ENCODE measurements around the gene PAOX.

DNA sequence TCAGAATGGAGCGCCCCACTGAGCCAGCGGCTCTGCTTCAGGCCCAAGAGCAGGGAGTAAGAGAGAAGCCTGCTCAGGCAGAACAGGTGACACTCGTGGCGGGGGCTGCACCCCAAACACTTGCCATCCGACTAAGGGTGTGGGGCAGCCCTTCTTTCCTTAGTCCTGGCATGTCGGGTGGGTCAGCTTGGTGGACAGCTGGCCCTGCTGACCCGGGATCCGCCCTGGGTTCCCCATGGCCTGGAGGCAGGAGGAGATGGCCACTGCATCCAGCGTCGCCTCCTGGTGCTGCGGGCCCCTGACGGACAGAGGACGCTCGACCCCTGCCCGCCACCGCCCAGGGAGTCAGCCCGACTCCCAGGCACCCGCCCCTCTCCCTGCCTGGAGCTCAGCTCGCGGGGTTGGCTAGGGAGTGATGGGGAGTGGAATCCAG lies 1.2 kb upstream of the PAOX start:
- TF ChIP-seq, protein P1, sequence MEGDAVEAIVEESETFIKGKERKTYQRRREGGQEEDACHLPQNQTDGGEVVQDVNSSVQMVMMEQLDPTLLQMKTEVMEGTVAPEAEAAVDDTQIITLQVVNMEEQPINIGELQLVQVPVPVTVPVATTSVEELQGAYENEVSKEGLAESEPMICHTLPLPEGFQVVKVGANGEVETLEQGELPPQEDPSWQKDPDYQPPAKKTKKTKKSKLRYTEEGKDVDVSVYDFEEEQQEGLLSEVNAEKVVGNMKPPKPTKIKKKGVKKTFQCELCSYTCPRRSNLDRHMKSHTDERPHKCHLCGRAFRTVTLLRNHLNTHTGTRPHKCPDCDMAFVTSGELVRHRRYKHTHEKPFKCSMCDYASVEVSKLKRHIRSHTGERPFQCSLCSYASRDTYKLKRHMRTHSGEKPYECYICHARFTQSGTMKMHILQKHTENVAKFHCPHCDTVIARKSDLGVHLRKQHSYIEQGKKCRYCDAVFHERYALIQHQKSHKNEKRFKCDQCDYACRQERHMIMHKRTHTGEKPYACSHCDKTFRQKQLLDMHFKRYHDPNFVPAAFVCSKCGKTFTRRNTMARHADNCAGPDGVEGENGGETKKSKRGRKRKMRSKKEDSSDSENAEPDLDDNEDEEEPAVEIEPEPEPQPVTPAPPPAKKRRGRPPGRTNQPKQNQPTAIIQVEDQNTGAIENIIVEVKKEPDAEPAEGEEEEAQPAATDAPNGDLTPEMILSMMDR (conservative IDR thresholded peaks at IDR 0.05; ENCODE audit: low read depth, low read length), result no peak
- TF ChIP-seq SMC3 (IDR thresholded peaks at IDR 0.05; ENCODE audit: low read depth, low read length) (no peak), POLR2A (IDR thresholded peaks at IDR 0.05; ENCODE audit: low read depth, low read length) (no peak), RAD21 (IDR thresholded peaks at IDR 0.05; ENCODE audit: low read length) (no peak), RFX5 (IDR thresholded peaks at IDR 0.05; ENCODE audit: low read depth, low read length) (no peak), MAFK (IDR thresholded peaks at IDR 0.05; ENCODE audit: low read depth, low read length) (no peak), NFE2L2 (IDR thresholded peaks at IDR 0.05; ENCODE audit: low read depth, low read length) (no peak), MXI1 (IDR thresholded peaks at IDR 0.05; ENCODE audit: borderline replicate concordance, low read depth, low read length) (no peak)
- TF ChIP-seq, protein P2, sequence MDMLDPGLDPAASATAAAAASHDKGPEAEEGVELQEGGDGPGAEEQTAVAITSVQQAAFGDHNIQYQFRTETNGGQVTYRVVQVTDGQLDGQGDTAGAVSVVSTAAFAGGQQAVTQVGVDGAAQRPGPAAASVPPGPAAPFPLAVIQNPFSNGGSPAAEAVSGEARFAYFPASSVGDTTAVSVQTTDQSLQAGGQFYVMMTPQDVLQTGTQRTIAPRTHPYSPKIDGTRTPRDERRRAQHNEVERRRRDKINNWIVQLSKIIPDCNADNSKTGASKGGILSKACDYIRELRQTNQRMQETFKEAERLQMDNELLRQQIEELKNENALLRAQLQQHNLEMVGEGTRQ (IDR thresholded peaks at IDR 0.05; ENCODE audit: low read depth, low read length), result no peak
